Mesodermal cell (in vitro differentiated cells): ENCODE measurements around the gene ACBD4.

Experiments
- H3K27ac ChIP-seq: 2 replicates; pipeline ENCODE4 v1.7.0; 2013; ENCODE audit warnings: mild to moderate bottlenecking, low read depth, low read length, moderate library complexity; ENCODE audit not compliant: severe bottlenecking
- H3K36me3 ChIP-seq: 2 replicates; pipeline ENCODE4 v1.7.1; 2013; ENCODE audit warnings: mild to moderate bottlenecking, low read length, moderate library complexity; ENCODE audit not compliant: control insufficient read depth, insufficient read depth
- H3K4me1 ChIP-seq: one replicate; pipeline ENCODE4 v1.7.1; 2013; ENCODE audit warnings: mild to moderate bottlenecking, low read length; ENCODE audit not compliant: insufficient read depth, control insufficient read depth, poor library complexity, severe bottlenecking
- H3K4me3 ChIP-seq: 2 replicates; pipeline ENCODE4 v1.7.0; 2013; ENCODE audit warnings: low read length, control low read depth, mild to moderate bottlenecking; ENCODE audit not compliant: insufficient read depth, poor library complexity, severe bottlenecking; ENCODE audit errors: extremely low read depth
- H3K9me3 ChIP-seq: 2 replicates; pipeline ENCODE4 v1.7.1; 2013; ENCODE audit warnings: mild to moderate bottlenecking, low read length, moderate library complexity; ENCODE audit not compliant: control insufficient read depth
- WGBS, 2 experiments: methylation state at CpG; one replicate each; pipeline ENCODE4 v1.1.5; 2013; ENCODE audit warnings: missing lambda C conversion rate in 2 of 2; ENCODE audit not compliant: insufficient coverage in 2 of 2; 5-methylcytosine and 5-hydroxymethylcytosine counted together

Gene ACBD4

GRCh38 chr17:45147581-45148182, 12.2 kb downstream of the ACBD4 start:
- peaks cover 12% of the 10 kb centered on the region for H3K36me3 ChIP-seq
- 0% methylated on average over 32 to 33 of the region's 38 CpGs for WGBS, 2 experiments
- H3K4me3 ChIP-seq: peak overlapping the region; percentile 66
- H3K27ac ChIP-seq: peak overlapping the region; percentile 100
- no peaks in the 10 kb centered on the region for H3K9me3 ChIP-seq
- H3K4me1 ChIP-seq: peaks cover 5% of the 10 kb centered on the region

GRCh38 chr17:45148183-45149036, 12.9 kb downstream of the ACBD4 start, which contains the start of gene HEXIM1:
HEXIM1 (plus strand) TSS chr17:45148475; CDS start chr17:45149191, 716 bp downstream.
- Histone ChIP-seq H3K4me3 (peak within 1 kb of the TSS; percentile 93), H3K9me3 (no peaks in the 10 kb centered on the region), H3K4me1 (peaks cover 5% of the 10 kb centered on the region), H3K27ac (peak within 1 kb of the TSS; percentile 100), H3K36me3 (peaks cover 12% of the 10 kb centered on the region)
- WGBS, 2 experiments: 0 to 1% methylated on average over 56 to 58 of the region's 58 CpGs

- Histone ChIP-seq H3K9me3 (no peaks in the 10 kb centered on the region), H3K27ac (peak overlapping the region; percentile 88), H3K4me1 (peaks cover 5% of the 10 kb centered on the region), H3K4me3 (peak overlapping the region; percentile 93), H3K36me3 (peaks cover 12% of the 10 kb centered on the region)
- 0% methylated on average over 29 to 31 of the region's 32 CpGs for WGBS, 2 experiments
Observed at GRCh38 chr17:45149037-45149668, 13.7 kb downstream of the ACBD4 start.

- peaks cover 5% of the 10 kb centered on the region for H3K4me1 ChIP-seq
- peak overlapping the region; percentile 93 for H3K4me3 ChIP-seq
- no peaks in the 10 kb centered on the region for H3K9me3 ChIP-seq
- peaks cover 12% of the 10 kb centered on the region for H3K36me3 ChIP-seq
- peak overlapping the region; percentile 88 for H3K27ac ChIP-seq
- 0 to 1% methylated on average over 45 to 46 of the region's 56 CpGs for WGBS, 2 experiments
Observed at GRCh38 chr17:45149669-45150664, 14.5 kb downstream of the ACBD4 start.

GRCh38 chr17:45150911-45151809, 15.7 kb downstream of the ACBD4 start:
- Histone ChIP-seq H3K4me1 (peaks cover 5% of the 10 kb centered on the region), H3K9me3 (no peaks in the 10 kb centered on the region), H3K27ac (peak overlapping the region; percentile 36), H3K4me3 (peak overlapping the region; percentile 93), H3K36me3 (peaks cover 12% of the 10 kb centered on the region)
- WGBS, 2 experiments: 41 to 49% methylated on average over 2 to 4 of the region's 8 CpGs

- H3K27ac ChIP-seq: no peak overlapping the region
- no peaks in the 10 kb centered on the region for H3K9me3 ChIP-seq
- H3K4me3 ChIP-seq: no peak overlapping the region
- 80 to 100% methylated on average over 1 to 2 of the region's 4 CpGs for WGBS, 2 experiments
- H3K4me1 ChIP-seq: peaks cover 3% of the 10 kb centered on the region
- H3K36me3 ChIP-seq: peaks cover 16% of the 10 kb centered on the region
Observed at GRCh38 chr17:45155029-45155428, 19.5 kb downstream of the ACBD4 start.

GRCh38 chr17:45155483-45155882, 20.0 kb downstream of the ACBD4 start:
- 86 to 100% methylated on average over 2 of the region's 2 CpGs for WGBS, 2 experiments
- Histone ChIP-seq H3K36me3 (peaks cover 16% of the 10 kb centered on the region), H3K4me3 (no peak overlapping the region), H3K9me3 (no peaks in the 10 kb centered on the region), H3K27ac (peak overlapping the region; percentile 32), H3K4me1 (peaks cover 4% of the 10 kb centered on the region)

GRCh38 chr17:45156242-45156641, 20.8 kb downstream of the ACBD4 start:
- Histone ChIP-seq H3K36me3 (peaks cover 14% of the 10 kb centered on the region), H3K4me1 (peaks cover 4% of the 10 kb centered on the region), H3K4me3 (no peak overlapping the region), H3K27ac (no peak overlapping the region), H3K9me3 (no peaks in the 10 kb centered on the region)
- no CpG with 5 or more reads among the region's 3 CpGs for WGBS, 2 experiments

- Histone ChIP-seq H3K9me3 (no peaks in the 10 kb centered on the region), H3K27ac (peak overlapping the region; percentile 96), H3K4me3 (peak overlapping the region; percentile 76), H3K36me3 (peaks cover 8% of the 10 kb centered on the region), H3K4me1 (peaks cover 11% of the 10 kb centered on the region)
- 0% methylated on average over 35 to 41 of the region's 48 CpGs for WGBS, 2 experiments
Observed at GRCh38 chr17:45160447-45161287, 25.2 kb downstream of the ACBD4 start.
